ENCODE measurements around the gene APCDD1.

DNA sequence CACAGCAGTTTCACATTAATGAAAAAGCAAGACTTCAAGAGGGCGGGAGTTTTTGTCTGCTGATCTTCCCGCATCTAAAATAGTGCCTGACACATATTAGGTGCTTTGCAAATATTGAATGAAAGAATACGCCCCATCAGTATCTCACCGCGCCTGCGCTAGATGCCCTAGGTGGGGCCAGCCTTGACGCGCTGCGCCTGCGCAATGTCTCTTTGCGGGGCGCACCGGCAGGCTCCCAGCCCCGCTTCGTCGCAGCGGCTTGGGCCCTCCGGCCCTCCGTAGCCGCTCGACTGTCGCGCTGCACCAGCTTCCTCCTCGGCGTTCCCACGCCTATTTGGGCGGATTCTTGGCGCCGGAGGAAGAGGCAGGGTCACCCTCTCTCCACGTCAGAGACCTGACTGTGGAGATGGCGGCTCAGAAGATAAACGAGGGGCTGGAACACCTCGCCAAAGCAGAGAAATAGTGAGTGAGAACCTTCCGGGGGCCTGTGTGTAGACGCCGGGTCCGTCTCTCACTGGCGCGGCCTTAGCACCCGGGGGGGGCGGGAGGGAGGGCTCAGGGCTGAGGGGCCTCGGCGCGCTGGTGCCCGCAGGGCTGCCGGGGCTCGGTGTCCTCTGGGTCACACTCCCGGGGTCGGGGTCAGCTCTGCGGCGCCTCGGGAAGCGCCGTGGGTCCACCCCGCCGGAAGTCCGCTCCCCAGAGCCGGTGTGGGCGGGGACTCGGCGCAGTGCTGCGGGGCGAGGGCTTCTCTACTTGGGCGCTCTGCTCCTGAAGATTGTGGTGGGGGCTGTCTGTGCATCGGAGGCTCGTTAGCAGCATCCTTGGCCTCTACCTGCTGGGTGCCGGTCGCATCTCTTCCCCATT lies 71.5 kb downstream of the APCDD1 start, which contains the start of gene NAPG:
- TF ChIP-seq, protein P1, sequence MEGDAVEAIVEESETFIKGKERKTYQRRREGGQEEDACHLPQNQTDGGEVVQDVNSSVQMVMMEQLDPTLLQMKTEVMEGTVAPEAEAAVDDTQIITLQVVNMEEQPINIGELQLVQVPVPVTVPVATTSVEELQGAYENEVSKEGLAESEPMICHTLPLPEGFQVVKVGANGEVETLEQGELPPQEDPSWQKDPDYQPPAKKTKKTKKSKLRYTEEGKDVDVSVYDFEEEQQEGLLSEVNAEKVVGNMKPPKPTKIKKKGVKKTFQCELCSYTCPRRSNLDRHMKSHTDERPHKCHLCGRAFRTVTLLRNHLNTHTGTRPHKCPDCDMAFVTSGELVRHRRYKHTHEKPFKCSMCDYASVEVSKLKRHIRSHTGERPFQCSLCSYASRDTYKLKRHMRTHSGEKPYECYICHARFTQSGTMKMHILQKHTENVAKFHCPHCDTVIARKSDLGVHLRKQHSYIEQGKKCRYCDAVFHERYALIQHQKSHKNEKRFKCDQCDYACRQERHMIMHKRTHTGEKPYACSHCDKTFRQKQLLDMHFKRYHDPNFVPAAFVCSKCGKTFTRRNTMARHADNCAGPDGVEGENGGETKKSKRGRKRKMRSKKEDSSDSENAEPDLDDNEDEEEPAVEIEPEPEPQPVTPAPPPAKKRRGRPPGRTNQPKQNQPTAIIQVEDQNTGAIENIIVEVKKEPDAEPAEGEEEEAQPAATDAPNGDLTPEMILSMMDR (IDR thresholded peaks at IDR 0.05; ENCODE audit: low read depth, low read length, poor library complexity, severe bottlenecking) = no peak
- TF ChIP-seq EZH2phosphoT487 (IDR thresholded peaks at IDR 0.05; ENCODE audit: borderline replicate concordance, low read length) = no peak
